Measurements from ENCODE around the gene MLXIP. TPM values are rescaled to one million over a fixed set of nuclear protein-coding genes. Genes with fewer than 3 reads are reported as not detected.

Gene MLXIP
- total RNA-seq, 1 donor from 2014 or later = 39.8 TPM

GRCh38 chr12:122057007-122057735 lies 21.4 kb upstream of the MLXIP start:
- Mint-ChIP-seq H3K27me3 (ENCODE audit: low read depth) (no peaks in the 10 kb centered on the region), H3K4me1 (no peaks in the 10 kb centered on the region), H3K4me3 (no peak overlapping the region), H3K9me3 (no peaks in the 10 kb centered on the region), H3K27ac (ENCODE audit: unreplicated experiment) (no peak overlapping the region), H3K36me3 (ENCODE audit: low read depth) (peaks cover 11% of the 10 kb centered on the region)
- no peak for TF ChIP-seq CTCF (conservative IDR thresholded peaks at IDR 0.05)
- DNase-seq (ENCODE audit: low read depth, low spot score) = no peak

GRCh38 chr12:122057769-122058168 lies 20.8 kb upstream of the MLXIP start:
- DNase-seq (ENCODE audit: low read depth, low spot score) = no peak
- Mint-ChIP-seq H3K27ac (ENCODE audit: unreplicated experiment) (no peak overlapping the region), H3K4me1 (peaks cover 1% of the 10 kb centered on the region), H3K27me3 (ENCODE audit: low read depth) (no peaks in the 10 kb centered on the region), H3K9me3 (no peaks in the 10 kb centered on the region), H3K4me3 (no peak overlapping the region), H3K36me3 (ENCODE audit: low read depth) (peaks cover 11% of the 10 kb centered on the region)
- TF ChIP-seq CTCF (conservative IDR thresholded peaks at IDR 0.05) = no peak

GRCh38 chr12:122058549-122059149 lies 19.9 kb upstream of the MLXIP start:
- TF ChIP-seq CTCF (conservative IDR thresholded peaks at IDR 0.05) = no peak
- H3K36me3 Mint-ChIP-seq (ENCODE audit: low read depth) = peaks cover 11% of the 10 kb centered on the region

GRCh38 chr12:122059203-122059960 lies 19.2 kb upstream of the MLXIP start:
- H3K4me3 Mint-ChIP-seq = no peak overlapping the region
- H3K4me1 Mint-ChIP-seq = peaks cover 17% of the 10 kb centered on the region
- peaks cover 4% of the 10 kb centered on the region for H3K27me3 Mint-ChIP-seq (ENCODE audit: low read depth)
- H3K27ac Mint-ChIP-seq (ENCODE audit: unreplicated experiment) = no peak overlapping the region
- DNase-seq (ENCODE audit: low read depth, low spot score) = no peak
- no peak for TF ChIP-seq CTCF (conservative IDR thresholded peaks at IDR 0.05)
- H3K9me3 Mint-ChIP-seq = no peaks in the 10 kb centered on the region
- H3K36me3 Mint-ChIP-seq (ENCODE audit: low read depth) = peaks cover 14% of the 10 kb centered on the region

More at GRCh38 chr12:122058549-122059149, 19.9 kb upstream of the MLXIP start:
- Mint-ChIP-seq H3K27me3 (ENCODE audit: low read depth) (no peaks in the 10 kb centered on the region), H3K4me1 (peaks cover 10% of the 10 kb centered on the region), H3K9me3 (no peaks in the 10 kb centered on the region), H3K4me3 (no peak overlapping the region), H3K27ac (ENCODE audit: unreplicated experiment) (peak overlapping the region; percentile 57)
- DNase-seq (ENCODE audit: low read depth, low spot score) = no peak

- no peak for TF ChIP-seq CTCF (conservative IDR thresholded peaks at IDR 0.05)
- Mint-ChIP-seq H3K36me3 (ENCODE audit: low read depth) (peaks cover 9% of the 10 kb centered on the region), H3K4me3 (no peak overlapping the region), H3K9me3 (no peaks in the 10 kb centered on the region), H3K4me1 (peaks cover 24% of the 10 kb centered on the region), H3K27ac (ENCODE audit: unreplicated experiment) (no peak overlapping the region), H3K27me3 (ENCODE audit: low read depth) (peaks cover 4% of the 10 kb centered on the region)
- no peak for DNase-seq (ENCODE audit: low read depth, low spot score)
Observed at GRCh38 chr12:122060081-122060501, 18.5 kb upstream of the MLXIP start.

All from neural crest cell (in vitro differentiated cells).